ENCODE measurements around the gene DYNC2H1.

- TF ChIP-seq POLR2AphosphoS5 (IDR thresholded peaks at IDR 0.05): no peak
- no peak for TF ChIP-seq CTCF (IDR thresholded peaks at IDR 0.05)
- TF ChIP-seq POLR2A (IDR thresholded peaks at IDR 0.05): no peak
These were observed 385.3 kb downstream of the DYNC2H1 start for GRCh38 chr11:103494491-103494890.

All from sigmoid colon (tissue), 4 donors.